Neuron (in vitro differentiated cells): Measurements from ENCODE around the gene ABCB9.
"Not testable (repeated sequence)": the region's sequence is repeated elsewhere in the genome, so short reads cannot be mapped to it uniquely, and the experiment has no call there.

Experiments used
- H2AFZ ChIP-seq: one replicate; pipeline ENCODE4 v1.6.1; 2013; ENCODE audit warnings: low read depth, mild to moderate bottlenecking, inconsistent platforms, low read length, moderate library complexity
- H3K27me3 ChIP-seq: one replicate; pipeline ENCODE4 v1.6.1; 2013; ENCODE audit warnings: low read length; ENCODE audit not compliant: insufficient read depth
- H3K36me3 ChIP-seq: one replicate; pipeline ENCODE4 v1.6.1; 2013; ENCODE audit warnings: low read length; ENCODE audit not compliant: insufficient read depth
- H3K4me1 ChIP-seq: one replicate; pipeline ENCODE4 v1.6.1; 2013; ENCODE audit warnings: low read length; ENCODE audit not compliant: insufficient read depth
- H3K4me3 ChIP-seq: 2 replicates; pipeline ENCODE4 v1.5.1; 2013; ENCODE audit warnings: mild to moderate bottlenecking, low read length, moderate library complexity
- H3K9me3 ChIP-seq: one replicate; pipeline ENCODE4 v1.6.1; 2013; ENCODE audit warnings: low read length

ABCB9 gene

GRCh38 chr12:122917507-122918121, 48.6 kb downstream of the ABCB9 start:
- Histone ChIP-seq H3K27me3 (no peaks in the 10 kb centered on the region), H2AFZ (no peak overlapping the region), H3K4me3 (no peak overlapping the region), H3K4me1 (no peaks in the 10 kb centered on the region), H3K9me3 (peaks cover 4% of the 10 kb centered on the region), H3K36me3 (no peaks in the 10 kb centered on the region)

GRCh38 chr12:122909442-122910288, 56.6 kb downstream of the ABCB9 start:
- Histone ChIP-seq H3K36me3 (no peaks in the 10 kb centered on the region), H3K4me1 (peaks cover 11% of the 10 kb centered on the region), H3K4me3 (no peak overlapping the region), H3K9me3 (peaks cover 2% of the 10 kb centered on the region), H3K27me3 (no peaks in the 10 kb centered on the region), H2AFZ (no peak overlapping the region)

DNA sequence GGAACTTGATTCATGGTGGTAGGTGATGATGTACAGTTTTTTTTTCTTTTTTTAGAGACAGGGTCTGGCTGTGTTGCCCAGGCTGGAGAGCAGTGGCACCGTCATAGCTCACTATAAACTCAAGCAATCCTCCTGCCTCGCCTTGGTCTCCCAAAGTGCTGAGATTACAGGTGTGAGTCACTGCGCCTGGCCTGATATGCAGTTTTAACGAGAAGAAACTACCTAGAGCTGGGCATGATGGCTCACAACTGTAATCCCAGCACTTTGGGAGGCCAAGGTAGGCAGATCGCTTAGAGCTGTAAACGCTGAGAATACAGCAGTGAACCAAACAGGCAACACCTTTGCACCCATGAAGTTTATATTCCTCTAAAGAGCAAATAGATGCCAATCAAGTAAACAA, 57.3 kb downstream of the ABCB9 start:
- Histone ChIP-seq H3K27me3 (no peaks in the 10 kb centered on the region), H3K36me3 (no peaks in the 10 kb centered on the region), H3K4me1 (peaks cover 11% of the 10 kb centered on the region), H2AFZ (no peak overlapping the region), H3K9me3 (peaks cover 2% of the 10 kb centered on the region), H3K4me3 (no peak overlapping the region)

DNA sequence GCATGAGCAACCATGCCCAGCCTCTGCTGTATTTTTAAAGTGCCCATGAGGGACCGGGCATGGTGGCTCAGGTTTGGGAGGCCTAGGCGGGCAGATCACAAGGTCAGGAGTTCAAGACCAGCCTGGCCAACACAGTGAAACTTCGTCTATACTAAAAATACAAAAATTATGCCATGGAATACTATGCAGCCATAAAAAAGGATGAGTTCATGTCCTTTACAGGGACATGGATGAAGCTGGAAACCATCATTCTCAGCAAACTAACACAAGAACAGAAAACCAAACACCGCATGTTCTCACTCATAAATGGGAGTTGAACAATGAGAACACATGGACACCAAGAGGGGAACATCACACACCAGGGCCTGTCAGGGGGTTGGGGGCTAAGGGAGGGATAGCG, 61.0 kb downstream of the ABCB9 start:
- not testable (repeated sequence) for H2AFZ ChIP-seq, H3K9me3 ChIP-seq, H3K27me3 ChIP-seq, H3K36me3 ChIP-seq, H3K4me1 ChIP-seq, H3K4me3 ChIP-seq

DNA sequence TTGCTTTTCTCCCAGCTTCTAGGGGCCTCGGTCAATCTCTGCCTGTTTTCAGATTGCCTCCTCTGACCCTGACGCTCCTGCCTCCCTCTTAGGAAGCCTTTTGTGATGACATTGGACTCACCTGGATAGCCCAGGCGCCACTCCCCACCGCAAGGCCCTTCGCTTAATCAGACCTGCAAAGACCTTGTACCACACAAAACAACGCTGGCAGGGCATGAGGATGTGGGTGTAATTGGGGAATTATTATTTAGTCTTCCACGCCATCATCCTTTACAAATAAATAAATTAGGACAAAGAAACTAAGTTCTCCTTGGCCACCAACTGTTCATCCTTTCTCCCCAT, 62.6 kb downstream of the ABCB9 start:
- no peak overlapping the region for H2AFZ ChIP-seq
- H3K4me3 ChIP-seq, result no peak overlapping the region
- peaks cover 6% of the 10 kb centered on the region for H3K4me1 ChIP-seq
- no peaks in the 10 kb centered on the region for H3K27me3 ChIP-seq
- H3K36me3 ChIP-seq, result no peaks in the 10 kb centered on the region
- H3K9me3 ChIP-seq, result no peaks in the 10 kb centered on the region

DNA sequence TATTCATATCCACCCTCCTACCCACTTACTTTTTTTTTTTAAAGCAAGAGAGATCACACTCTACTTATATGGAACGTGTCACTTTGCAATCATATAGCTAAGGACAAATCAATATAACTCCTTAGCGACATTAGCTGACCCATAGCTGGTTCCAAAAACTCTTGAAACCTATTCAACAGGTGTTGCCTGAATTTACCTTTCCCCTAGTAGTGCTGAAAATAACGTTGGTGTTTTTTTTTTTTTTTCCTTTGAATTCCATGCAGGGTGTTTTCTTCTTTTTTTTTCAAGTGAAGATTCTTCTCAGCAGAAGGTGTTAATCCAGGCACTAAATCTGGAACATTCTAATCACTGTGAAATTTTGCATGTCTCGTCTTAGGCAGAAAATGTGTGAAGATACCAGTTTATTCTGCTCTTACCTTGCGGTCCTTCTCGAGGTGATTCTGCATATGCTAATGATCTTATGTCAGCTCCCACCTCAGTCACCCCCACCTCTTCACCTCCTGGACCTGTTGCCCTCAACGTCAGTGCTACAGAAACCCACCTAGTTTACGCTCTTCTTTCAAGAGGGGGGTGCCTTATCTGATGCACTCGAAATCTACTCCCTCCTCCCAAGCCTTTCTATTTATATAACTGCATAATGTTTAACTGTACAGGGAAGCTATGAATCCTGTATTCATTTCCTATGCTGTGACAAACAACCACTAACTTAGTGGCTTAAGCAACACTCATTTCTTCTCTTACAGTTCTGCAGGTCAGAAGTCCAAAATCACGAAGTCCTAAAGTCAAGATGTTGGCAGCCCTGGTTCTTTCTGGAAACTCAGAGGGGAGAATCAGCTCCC, 63.2 kb downstream of the ABCB9 start:
- Histone ChIP-seq H2AFZ (no peak overlapping the region), H3K27me3 (no peaks in the 10 kb centered on the region), H3K4me3 (no peak overlapping the region), H3K36me3 (no peaks in the 10 kb centered on the region), H3K4me1 (peaks cover 12% of the 10 kb centered on the region), H3K9me3 (no peaks in the 10 kb centered on the region)

GRCh38 chr12:122899887-122900286, 66.4 kb downstream of the ABCB9 start:
- H2AFZ ChIP-seq, result no peak overlapping the region
- no peaks in the 10 kb centered on the region for H3K36me3 ChIP-seq
- H3K9me3 ChIP-seq, result no peaks in the 10 kb centered on the region
- H3K4me3 ChIP-seq, result no peak overlapping the region
- no peaks in the 10 kb centered on the region for H3K27me3 ChIP-seq
- H3K4me1 ChIP-seq, result peaks cover 16% of the 10 kb centered on the region

DNA sequence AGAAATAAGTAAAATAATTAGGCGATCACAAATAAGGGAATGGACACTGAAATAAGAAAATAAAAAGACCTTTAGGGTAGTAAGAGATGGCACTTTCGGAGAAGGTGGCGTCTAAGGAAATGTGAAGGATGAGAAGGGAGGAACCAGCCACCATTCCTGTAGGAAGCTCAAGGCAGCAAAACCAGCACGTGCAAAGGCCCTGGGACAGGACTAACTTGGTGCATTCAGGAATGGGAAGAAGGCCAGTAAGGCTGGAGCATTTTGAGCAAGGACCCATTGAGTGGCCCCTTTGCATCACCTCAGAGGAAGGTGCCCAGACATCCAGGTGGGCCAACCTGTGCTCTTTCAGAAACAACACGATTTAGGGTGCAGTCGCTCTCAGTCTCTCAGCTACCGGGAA, 69.6 kb downstream of the ABCB9 start:
- H3K4me1 ChIP-seq, result peaks cover 41% of the 10 kb centered on the region
- H3K4me3 ChIP-seq, result no peak overlapping the region
- H3K36me3 ChIP-seq, result no peaks in the 10 kb centered on the region
- H2AFZ ChIP-seq, result no peak overlapping the region
- no peaks in the 10 kb centered on the region for H3K9me3 ChIP-seq
- H3K27me3 ChIP-seq, result no peaks in the 10 kb centered on the region

DNA sequence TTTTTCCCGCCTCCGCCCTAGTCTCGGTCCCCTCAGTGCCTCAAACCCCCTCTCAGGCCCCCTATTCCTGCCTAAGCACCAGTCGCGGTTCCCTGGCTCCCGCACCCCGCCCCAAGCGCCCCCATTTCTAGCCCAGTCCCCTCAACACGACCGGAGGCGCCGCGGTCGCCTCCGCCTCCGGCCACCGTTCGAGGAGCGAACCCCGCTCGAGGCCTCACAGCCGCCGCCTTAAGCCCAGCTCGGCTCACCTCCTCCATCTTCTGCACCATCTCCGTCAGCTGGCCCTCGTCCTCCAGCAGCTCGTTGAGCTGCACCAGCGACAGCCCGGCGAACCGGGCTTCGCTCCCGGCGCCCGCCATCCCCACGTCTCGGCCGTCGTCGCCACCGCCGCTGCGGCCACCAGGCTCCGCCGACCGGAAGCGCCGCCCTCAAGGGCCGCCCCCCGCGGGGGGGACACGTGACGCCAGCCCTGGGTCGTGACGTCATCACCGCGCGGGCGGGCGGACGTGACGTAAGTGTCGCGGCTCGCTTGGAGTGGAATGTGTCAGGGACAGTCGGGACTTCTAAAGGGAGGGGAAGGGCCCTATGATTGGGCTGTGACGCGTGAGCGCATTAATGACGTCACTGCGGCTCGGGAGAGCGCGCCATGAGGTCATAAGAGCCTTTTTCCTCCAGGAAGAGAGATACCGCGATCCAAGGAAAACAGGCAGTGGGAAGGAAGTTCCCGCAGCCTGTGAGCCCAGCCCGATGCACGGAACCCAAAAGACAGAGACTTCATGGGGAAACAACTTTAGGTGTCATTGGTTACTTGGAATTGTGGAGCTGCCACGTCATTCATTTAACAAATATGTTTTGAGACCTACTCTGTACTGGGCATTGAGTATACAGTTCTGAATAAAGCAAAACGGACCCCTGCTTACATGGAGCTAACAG, 70.3 kb downstream of the ABCB9 start, which contains the start of gene VPS37B:
Gene VPS37B (minus strand): TSS at position 421 of the 933 bp plus-strand sequence. CDS start 62 bp downstream, at position 359.
- peaks cover 48% of the 10 kb centered on the region for H3K4me1 ChIP-seq

GRCh38 chr12:122895320-122895703, 71.0 kb downstream of the ABCB9 start:
- H3K36me3 ChIP-seq, result no peaks in the 10 kb centered on the region
- peak overlapping the region; percentile 64 for H2AFZ ChIP-seq
- no peaks in the 10 kb centered on the region for H3K27me3 ChIP-seq
- H3K9me3 ChIP-seq, result no peaks in the 10 kb centered on the region
- peak overlapping the region; percentile 100 for H3K4me3 ChIP-seq
- peaks cover 55% of the 10 kb centered on the region for H3K4me1 ChIP-seq

More for the DNA sequence above, 70.3 kb downstream of the ABCB9 start, which contains the start of gene VPS37B:
- Histone ChIP-seq H2AFZ (peak within 1 kb of the TSS; percentile 64), H3K36me3 (no peaks in the 10 kb centered on the region), H3K4me3 (peak within 1 kb of the TSS; percentile 100), H3K27me3 (no peaks in the 10 kb centered on the region), H3K9me3 (no peaks in the 10 kb centered on the region)

DNA sequence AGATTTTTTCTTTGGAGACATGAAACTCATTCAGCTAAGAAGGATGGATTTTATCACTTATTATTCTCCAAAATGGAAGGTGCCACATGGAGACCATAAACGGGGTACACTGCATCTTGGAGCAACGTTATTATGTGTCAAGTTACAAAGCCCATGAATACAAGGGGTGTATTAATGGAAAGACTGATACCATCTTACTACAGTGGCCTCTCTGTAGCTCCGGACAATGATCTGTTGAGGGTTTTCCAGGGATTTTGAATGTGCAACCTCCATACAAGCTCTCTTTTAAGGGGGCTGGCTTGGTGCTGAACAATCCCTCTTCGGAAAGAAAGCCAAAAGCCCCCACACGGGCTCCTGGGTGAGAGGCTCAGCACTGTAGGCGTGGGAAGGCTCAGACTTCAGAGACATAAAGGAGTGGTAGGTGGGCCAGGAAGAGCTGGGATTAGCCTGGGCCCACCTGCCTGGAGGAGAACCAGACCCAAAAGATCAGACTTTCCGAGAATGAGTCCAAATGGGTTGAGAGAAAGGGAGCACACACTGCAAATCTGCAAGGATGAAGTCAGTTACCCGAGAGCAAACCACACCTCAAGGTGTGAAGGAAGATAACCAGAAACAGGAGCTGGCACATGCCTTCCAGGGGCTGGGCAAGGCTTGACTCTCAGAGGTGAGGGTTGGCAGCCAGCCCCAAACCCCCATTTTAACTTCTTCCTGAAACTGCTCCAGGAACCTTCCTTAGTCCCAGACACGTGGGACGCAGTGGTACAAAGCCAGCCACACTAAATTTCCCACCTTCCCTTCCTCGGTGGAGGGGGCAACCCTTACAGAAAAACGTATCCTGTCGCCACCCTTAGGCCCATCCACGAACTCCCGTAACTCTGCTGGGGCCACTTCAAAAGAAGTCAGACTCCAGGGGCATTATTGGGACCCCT, 71.8 kb downstream of the ABCB9 start:
- Histone ChIP-seq H3K36me3 (no peaks in the 10 kb centered on the region), H3K27me3 (no peaks in the 10 kb centered on the region), H3K4me3 (peak overlapping the region; percentile 100), H3K9me3 (no peaks in the 10 kb centered on the region), H2AFZ (no peak overlapping the region), H3K4me1 (peaks cover 62% of the 10 kb centered on the region)
